Liver (tissue), 9 donors: ENCODE data around the gene NCAPG2. TPM values are rescaled to one million over a fixed set of nuclear protein-coding genes. Genes with fewer than 3 reads are reported as not detected.
A peak's percentile ranks its signal among the peaks of the same experiment; 100 is the strongest.
"Not testable (repeated sequence)": the region's sequence is repeated elsewhere in the genome, so short reads cannot be mapped to it uniquely, and the experiment has no call there.

Experiments
- DNase-seq: peaks from one replicate; pipeline ENCODE4 v3.0.0-alpha.2; 2017; ENCODE audit warnings: low spot score
- H3K27ac ChIP-seq, 2 donors: one replicate each; pipeline ENCODE4 v1.7.0; 2013; ENCODE audit warnings: inconsistent platforms in 2 of 2, low read length in 2 of 2, control low read depth in 1 of 2, low read depth in 1 of 2, mild to moderate bottlenecking in 1 of 2
- H3K27me3 ChIP-seq, 4 donors: one replicate each; pipeline versions ENCODE4 v1.6.1 to v1.7.0; 2013; ENCODE audit warnings: low read length in 3 of 4, inconsistent platforms in 1 of 4, mild to moderate bottlenecking in 1 of 4, moderate library complexity in 1 of 4; ENCODE audit not compliant: control insufficient read depth in 4 of 4, insufficient read depth in 4 of 4
- H3K36me3 ChIP-seq, 4 donors: one replicate each; pipeline versions ENCODE4 v1.6.1 to v1.7.0; 2013; ENCODE audit warnings: low read length in 3 of 4, mild to moderate bottlenecking in 3 of 4, low read depth in 1 of 4, moderate library complexity in 1 of 4; ENCODE audit not compliant: control insufficient read depth in 4 of 4, insufficient read depth in 3 of 4
- H3K4me1 ChIP-seq, 4 donors: one replicate each; pipeline versions ENCODE4 v1.6.1 to v1.7.0; 2013; ENCODE audit warnings: low read length in 3 of 4, mild to moderate bottlenecking in 3 of 4, moderate library complexity in 1 of 4; ENCODE audit not compliant: control insufficient read depth in 4 of 4, insufficient read depth in 4 of 4
- H3K4me3 ChIP-seq, 3 donors: one replicate each; pipeline versions ENCODE4 v1.6.1 to v1.7.0; 2013; ENCODE audit warnings: low read length in 3 of 3, control low read depth in 1 of 3, low read depth in 1 of 3, mild to moderate bottlenecking in 1 of 3
- H3K9ac ChIP-seq, 2 donors: one replicate each; pipeline ENCODE4 v1.7.0; 2013; ENCODE audit warnings: low read length in 2 of 2, mild to moderate bottlenecking in 2 of 2, moderate library complexity in 2 of 2, control low read depth in 1 of 2, low read depth in 1 of 2
- H3K9me3 ChIP-seq, 4 donors: one replicate each; pipeline versions ENCODE4 v1.6.1 to v1.7.0; 2013; ENCODE audit warnings: low read length in 3 of 4; ENCODE audit not compliant: control insufficient read depth in 4 of 4
- ATF3 ChIP-seq: IDR thresholded peaks from 2 replicates; pipeline ENCODE4 v1.6.1; 2016; ENCODE audit warnings: antibody characterized with exemption
- CTCF ChIP-seq: fragments of 150-350 bp; IDR thresholded peaks from 2 replicates; pipeline ENCODE4 v1.5.1; 2017; ENCODE audit warnings: improper control_type of control experiment, low read depth, low read length; ENCODE audit not compliant: missing input control
- EGR1 ChIP-seq, 2 donors: IDR thresholded peaks; 2 replicates each; pipeline ENCODE4 v1.6.1; 2016 to 2018; ENCODE audit warnings: antibody characterized with exemption in 2 of 2, low read depth in 2 of 2
- FOXA1 ChIP-seq: IDR thresholded peaks from 2 replicates; pipeline ENCODE4 v1.6.1; 2016; ENCODE audit warnings: antibody characterized with exemption
- FOXA2 ChIP-seq: IDR thresholded peaks from 2 replicates; pipeline ENCODE4 v1.6.1; 2016; ENCODE audit warnings: antibody characterized with exemption
- GABPA ChIP-seq, 2 donors: IDR thresholded peaks in 1 of 2; conservative IDR thresholded peaks in 1 of 2; 2 replicates each; pipeline ENCODE4 v1.6.1; 2016; ENCODE audit warnings: antibody characterized with exemption in 2 of 2, mild to moderate bottlenecking in 1 of 2, moderate library complexity in 1 of 2
- HNF4G ChIP-seq: IDR thresholded peaks from 2 replicates; pipeline ENCODE4 v1.6.1; 2016; ENCODE audit warnings: antibody characterized with exemption
- JUND ChIP-seq, 2 donors: IDR thresholded peaks; 2 replicates each; pipeline ENCODE4 v1.6.1; 2016; ENCODE audit warnings: antibody characterized with exemption in 2 of 2
- NR2F2 ChIP-seq: IDR thresholded peaks from 2 replicates; pipeline ENCODE4 v1.6.1; 2016; ENCODE audit warnings: antibody characterized with exemption
- RAD21 ChIP-seq, 2 donors: IDR thresholded peaks; 2 replicates each; pipeline ENCODE4 v1.6.1; 2016; ENCODE audit warnings: antibody characterized with exemption in 2 of 2, mild to moderate bottlenecking in 2 of 2
- REST ChIP-seq: IDR thresholded peaks from 2 replicates; pipeline ENCODE4 v1.6.1; 2016; ENCODE audit warnings: antibody characterized with exemption, mild to moderate bottlenecking
- RXRA ChIP-seq, 2 donors: IDR thresholded peaks; 2 replicates each; pipeline ENCODE4 v1.6.1; 2017 to 2018; ENCODE audit warnings: antibody characterized with exemption in 2 of 2, mild to moderate bottlenecking in 1 of 2
- SP1 ChIP-seq: IDR thresholded peaks from 2 replicates; pipeline ENCODE4 v1.6.1; 2018; ENCODE audit warnings: antibody characterized with exemption, mild to moderate bottlenecking
- TAF1 ChIP-seq: conservative IDR thresholded peaks from 2 replicates; pipeline ENCODE4 v1.6.1; 2016; ENCODE audit warnings: antibody characterized with exemption, mild to moderate bottlenecking
- YY1 ChIP-seq: IDR thresholded peaks from 2 replicates; pipeline ENCODE4 v1.6.1; 2016; ENCODE audit warnings: antibody characterized with exemption, mild to moderate bottlenecking
- ZBTB33 ChIP-seq: IDR thresholded peaks from 2 replicates; pipeline ENCODE4 v1.6.1; 2016; ENCODE audit warnings: antibody characterized with exemption
- WGBS: extraction: QIAGEN DNeasy Blood & Tissue Kit; methylation state at CpG from one replicate; pipeline ENCODE4 v1.1.7; 2013; 5-methylcytosine and 5-hydroxymethylcytosine counted together
- polyA plus RNA-seq, 2 donors: library from polyadenylated mRNA; stranded (reverse) in 1 of 2; unstranded in 1 of 2; fragments of 200-250 nt in 1 of 2; fragments of >200 nt in 1 of 2; fragmentation: Nextera tagmentation in 1 of 2; extraction: Ambion mirVana in 1 of 2; gene quantifications; one replicate each; pipeline versions ENCODE4 v1.2.1 to v1.2.3, GENCODE V29; 2013 to 2015
- total RNA-seq, 2 donors: library from RNA; depleted of rRNA; stranded (reverse); fragments of >200 nt; gene quantifications; one replicate each; pipeline ENCODE4 v1.2.3, GENCODE V29; 2014
- donor health status: healthy.
- donor health status: healthy.
- donor health status: healthy.
- donor health status: healthy.
- donor health status: healthy.

The NCAPG2 gene
- total and polyA plus RNA-seq, 4 donors, result 0.89 to 37.4 (median 3.7) TPM

- Histone ChIP-seq H3K9me3 (no peaks in the 10 kb centered on the region), H3K9ac (no peak overlapping the region), H3K4me3 (no peak overlapping the region), H3K27me3 (no peaks in the 10 kb centered on the region), H3K27ac (no peak overlapping the region), H3K4me1 (no peaks in the 10 kb centered on the region), H3K36me3 (no peaks in the 10 kb centered on the region)
- TF ChIP-seq ATF3 (no peak), RXRA (IDR thresholded peaks at IDR 0.05) (no peak), GABPA (IDR thresholded peaks at IDR 0.05 in 1 of 2, conservative IDR thresholded peaks at IDR 0.05 in 1 of 2) (no peak), RAD21 (IDR thresholded peaks at IDR 0.05) (no peak), SP1 (no peak), CTCF (no peak), FOXA2 (no peak), JUND (IDR thresholded peaks at IDR 0.05) (no peak)
- WGBS, result 93% methylated on average over 3 of the region's 3 CpGs
- no peak for DNase-seq
These were observed 5.9 kb downstream of the NCAPG2 start for GRCh38 chr7:158698657-158699195.

GRCh38 chr7:158697597-158697996 lies 7.0 kb downstream of the NCAPG2 start:
- WGBS, result 98% methylated on average over 2 of the region's 2 CpGs
- DNase-seq, H3K9me3 ChIP-seq, H3K36me3 ChIP-seq, H3K27me3 ChIP-seq, H3K27ac ChIP-seq, H3K9ac ChIP-seq, H3K4me3 ChIP-seq, H3K4me1 ChIP-seq: not testable (repeated sequence)

- no peak for DNase-seq
- Histone ChIP-seq H3K4me3 (no peak overlapping the region), H3K27ac (no peak overlapping the region), H3K27me3 (no peaks in the 10 kb centered on the region), H3K4me1 (no peaks in the 10 kb centered on the region), H3K36me3 (no peaks in the 10 kb centered on the region), H3K9me3 (no peaks in the 10 kb centered on the region), H3K9ac (no peak overlapping the region)
- whole genome bisulfite sequencing, result 61% methylated on average over 10 of the region's 10 CpGs
- TF ChIP-seq YY1 (no peak), REST (no peak), ATF3 (no peak), NR2F2 (peak; percentile 19), TAF1 (no peak), EGR1 (IDR thresholded peaks at IDR 0.05; ENCODE audit: low read depth in 2 of 2) (no peak), ZBTB33 (no peak), SP1 (no peak), RXRA (IDR thresholded peaks at IDR 0.05) (no peak), FOXA1 (no peak), FOXA2 (no peak), HNF4G (no peak), GABPA (IDR thresholded peaks at IDR 0.05 in 1 of 2, conservative IDR thresholded peaks at IDR 0.05 in 1 of 2) (peak in 1 of 2 donors; percentile 36), CTCF (peak; percentile 50)
These were observed 8.7 kb downstream of the NCAPG2 start for GRCh38 chr7:158695726-158696452.
